GM21786 (cell line): ENCODE data around the gene ANKRD44.
"Not testable (repeated sequence)": the region's sequence is repeated elsewhere in the genome, so short reads cannot be mapped to it uniquely, and the experiment has no call there.

Source experiments
- ATAC-seq: cut with Tn5 transposase; IDR thresholded peaks from one replicate; pipeline ENCODE4 v1.9.1; 2021; ENCODE audit not compliant: unreplicated experiment

The ANKRD44 gene

GRCh38 chr2:197294260-197294659 is 16.3 kb downstream of the ANKRD44 start:
- peak; percentile 42 for ATAC-seq

- ATAC-seq: peak; percentile 36
Measured at GRCh38 chr2:197293252-197294007, 17.1 kb downstream of the ANKRD44 start.

- peak; percentile 27 for ATAC-seq
Measured at GRCh38 chr2:197292619-197293018, 18.0 kb downstream of the ANKRD44 start.

- ATAC-seq: not testable (repeated sequence)
Measured at GRCh38 chr2:197287596-197287932, 23.0 kb downstream of the ANKRD44 start.

GRCh38 chr2:197286805-197287595 is 23.6 kb downstream of the ANKRD44 start:
- ATAC-seq: peak; percentile 94

- no peak for ATAC-seq
Measured at GRCh38 chr2:197285361-197285760, 25.2 kb downstream of the ANKRD44 start.

GRCh38 chr2:197284956-197285355 is 25.6 kb downstream of the ANKRD44 start:
- ATAC-seq: no peak

- ATAC-seq: no peak
Measured at GRCh38 chr2:197281421-197281820, 29.2 kb downstream of the ANKRD44 start.

- peak; percentile 60 for ATAC-seq
Measured at GRCh38 chr2:197280015-197280702, 30.4 kb downstream of the ANKRD44 start.

- ATAC-seq: no peak
Measured at GRCh38 chr2:197278799-197279763, 31.5 kb downstream of the ANKRD44 start.

- no peak for ATAC-seq
Measured at GRCh38 chr2:197277794-197278193, 32.8 kb downstream of the ANKRD44 start.

- ATAC-seq: no peak
Measured at GRCh38 chr2:197276156-197276555, 34.4 kb downstream of the ANKRD44 start.

GRCh38 chr2:197274937-197275336 is 35.6 kb downstream of the ANKRD44 start:
- no peak for ATAC-seq

GRCh38 chr2:197274349-197274748 is 36.2 kb downstream of the ANKRD44 start:
- no peak for ATAC-seq

GRCh38 chr2:197273485-197273884 is 37.1 kb downstream of the ANKRD44 start:
- no peak for ATAC-seq

- ATAC-seq: no peak
Measured at GRCh38 chr2:197270601-197271000, 40.0 kb downstream of the ANKRD44 start.

GRCh38 chr2:197269815-197270214 is 40.8 kb downstream of the ANKRD44 start:
- no peak for ATAC-seq

- peak; percentile 63 for ATAC-seq
Measured at GRCh38 chr2:197268786-197269584, 41.6 kb downstream of the ANKRD44 start.

GRCh38 chr2:197266477-197266876 is 44.1 kb downstream of the ANKRD44 start:
- no peak for ATAC-seq

- ATAC-seq: no peak
Measured at GRCh38 chr2:197265924-197266323, 44.7 kb downstream of the ANKRD44 start.
